Activated naive CD8-positive, alpha-beta T cell treated with anti-CD3 and anti-CD28 coated beads, Interleukin-2, amount 50 U/mL, for 24 hours (primary cell): ENCODE measurements around the gene KIRREL3.

ENCODE experiments used
- ATAC-seq: fragments of 150-1000 bp; cut with Tn5 transposase; one replicate; pipeline ENCODE4 v1.10.0; 2021
- DNase-seq: peaks from one replicate; pipeline ENCODE4 v3.0.0; 2021
- H3K27ac Mint-ChIP-seq: one replicate; pipeline ENCODE4 v1.8.0; 2021; ENCODE audit warnings: mild to moderate bottlenecking, mixed read lengths
- H3K27me3 Mint-ChIP-seq: one replicate; pipeline ENCODE4 v1.8.0; 2021; ENCODE audit warnings: mixed read lengths
- H3K36me3 Mint-ChIP-seq: one replicate; pipeline ENCODE4 v1.8.0; 2021; ENCODE audit warnings: low read depth, mixed read lengths
- H3K4me1 Mint-ChIP-seq: one replicate; pipeline ENCODE4 v1.8.0; 2021; ENCODE audit warnings: mixed read lengths
- H3K4me3 Mint-ChIP-seq: one replicate; pipeline ENCODE4 v1.8.0; 2021; ENCODE audit warnings: mild to moderate bottlenecking, moderate library complexity, mixed read lengths
- H3K9me3 Mint-ChIP-seq: one replicate; pipeline ENCODE4 v1.8.0; 2021; ENCODE audit warnings: mixed read lengths

Gene KIRREL3

GRCh38 chr11:126628450-126628789 lies 372.1 kb downstream of the KIRREL3 start:
- ATAC-seq (no peak), DNase-seq (no peak)
- no peak overlapping the region for H3K4me3 Mint-ChIP-seq
- H3K9me3 Mint-ChIP-seq: no peaks in the 10 kb centered on the region
- no peak overlapping the region for H3K27ac Mint-ChIP-seq
- H3K27me3 Mint-ChIP-seq: peaks cover 1% of the 10 kb centered on the region
- no peaks in the 10 kb centered on the region for H3K36me3 Mint-ChIP-seq
- H3K4me1 Mint-ChIP-seq: no peaks in the 10 kb centered on the region

DNA sequence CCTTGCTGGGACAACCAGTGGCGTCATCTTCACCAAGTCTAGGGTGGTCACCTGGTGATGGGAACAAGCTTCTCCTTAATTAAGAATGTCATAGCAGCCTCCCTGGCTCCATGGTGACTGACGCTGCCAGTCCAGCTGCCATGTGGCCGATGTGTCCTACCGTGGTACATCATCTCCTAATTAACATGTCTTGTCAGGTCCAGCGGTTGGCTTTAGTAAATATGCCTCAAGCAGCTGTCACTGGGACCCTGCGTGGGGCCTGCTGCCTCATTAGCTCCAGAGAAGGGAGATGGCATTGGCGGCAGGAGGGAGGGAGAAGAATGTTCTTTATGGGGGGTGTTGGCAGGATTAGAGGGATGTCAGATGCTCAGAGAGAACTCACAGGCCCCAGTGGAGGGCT lies 373.1 kb downstream of the KIRREL3 start:
- Mint-ChIP-seq H3K4me1 (no peaks in the 10 kb centered on the region), H3K27me3 (peaks cover 3% of the 10 kb centered on the region), H3K9me3 (no peaks in the 10 kb centered on the region), H3K36me3 (no peaks in the 10 kb centered on the region), H3K4me3 (no peak overlapping the region), H3K27ac (no peak overlapping the region)
- ATAC-seq (no peak), DNase-seq (no peak)

GRCh38 chr11:126624506-126624905 lies 376.1 kb downstream of the KIRREL3 start:
- Mint-ChIP-seq H3K27ac (no peak overlapping the region), H3K9me3 (no peaks in the 10 kb centered on the region), H3K4me3 (no peak overlapping the region), H3K36me3 (no peaks in the 10 kb centered on the region), H3K27me3 (peaks cover 7% of the 10 kb centered on the region), H3K4me1 (no peaks in the 10 kb centered on the region)
- no peak for ATAC-seq
- no peak for DNase-seq

GRCh38 chr11:126619516-126619915 lies 381.1 kb downstream of the KIRREL3 start:
- no peaks in the 10 kb centered on the region for H3K9me3 Mint-ChIP-seq

GRCh38 chr11:126615845-126616244 lies 384.7 kb downstream of the KIRREL3 start:
- Mint-ChIP-seq H3K36me3 (no peaks in the 10 kb centered on the region), H3K4me3 (no peak overlapping the region), H3K4me1 (no peaks in the 10 kb centered on the region), H3K27ac (no peak overlapping the region), H3K9me3 (no peaks in the 10 kb centered on the region), H3K27me3 (peaks cover 11% of the 10 kb centered on the region)
- ATAC-seq (no peak), DNase-seq (no peak)

More at GRCh38 chr11:126619516-126619915, 381.1 kb downstream of the KIRREL3 start:
- no peak for DNase-seq
- Mint-ChIP-seq H3K36me3 (no peaks in the 10 kb centered on the region), H3K27ac (no peak overlapping the region), H3K27me3 (peaks cover 13% of the 10 kb centered on the region), H3K4me1 (no peaks in the 10 kb centered on the region), H3K4me3 (no peak overlapping the region)
- no peak for ATAC-seq

- ATAC-seq: no peak
- H3K4me3 Mint-ChIP-seq: no peak overlapping the region
- H3K27me3 Mint-ChIP-seq: peaks cover 12% of the 10 kb centered on the region
- DNase-seq: no peak
- H3K4me1 Mint-ChIP-seq: no peaks in the 10 kb centered on the region
- no peaks in the 10 kb centered on the region for H3K36me3 Mint-ChIP-seq
- H3K27ac Mint-ChIP-seq: no peak overlapping the region
- no peaks in the 10 kb centered on the region for H3K9me3 Mint-ChIP-seq
Observed at GRCh38 chr11:126613272-126613671, 387.3 kb downstream of the KIRREL3 start.

DNA sequence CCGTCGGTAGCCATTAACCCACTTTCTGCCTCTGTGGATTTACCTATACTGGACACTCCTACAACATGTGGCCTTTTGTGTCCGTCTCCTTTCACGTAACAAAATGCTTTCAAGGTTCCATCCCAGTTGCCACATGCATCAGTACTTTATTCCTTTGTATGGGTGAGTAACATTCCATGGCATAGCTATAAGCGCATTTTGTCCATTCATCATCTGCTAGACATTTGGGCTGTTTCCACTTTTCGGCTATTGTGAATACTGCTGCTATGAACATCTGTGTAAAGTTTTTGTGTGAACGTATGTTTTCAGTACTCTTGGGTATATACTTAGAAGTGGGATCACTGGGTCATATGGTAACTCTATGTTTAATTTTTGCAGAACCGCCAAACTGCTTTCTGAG lies 387.9 kb downstream of the KIRREL3 start:
- H3K4me3 Mint-ChIP-seq: no peak overlapping the region

GRCh38 chr11:126611438-126611837 lies 389.1 kb downstream of the KIRREL3 start:
- Mint-ChIP-seq H3K27me3 (peaks cover 14% of the 10 kb centered on the region), H3K4me1 (peaks cover 3% of the 10 kb centered on the region), H3K4me3 (no peak overlapping the region), H3K27ac (no peak overlapping the region), H3K9me3 (no peaks in the 10 kb centered on the region), H3K36me3 (no peaks in the 10 kb centered on the region)
- no peak for DNase-seq
- ATAC-seq: no peak

More for the DNA sequence above, 387.9 kb downstream of the KIRREL3 start:
- no peaks in the 10 kb centered on the region for H3K4me1 Mint-ChIP-seq
- no peak overlapping the region for H3K27ac Mint-ChIP-seq
- H3K9me3 Mint-ChIP-seq: no peaks in the 10 kb centered on the region
- H3K27me3 Mint-ChIP-seq: peaks cover 12% of the 10 kb centered on the region
- no peaks in the 10 kb centered on the region for H3K36me3 Mint-ChIP-seq
- ATAC-seq: no peak
- DNase-seq: no peak

- DNase-seq (no peak), ATAC-seq (no peak)
- no peak overlapping the region for H3K27ac Mint-ChIP-seq
- no peaks in the 10 kb centered on the region for H3K36me3 Mint-ChIP-seq
- H3K27me3 Mint-ChIP-seq: peaks cover 18% of the 10 kb centered on the region
- peaks cover 3% of the 10 kb centered on the region for H3K4me1 Mint-ChIP-seq
- no peak overlapping the region for H3K4me3 Mint-ChIP-seq
- no peaks in the 10 kb centered on the region for H3K9me3 Mint-ChIP-seq
Observed at GRCh38 chr11:126608658-126609057, 391.9 kb downstream of the KIRREL3 start.

DNA sequence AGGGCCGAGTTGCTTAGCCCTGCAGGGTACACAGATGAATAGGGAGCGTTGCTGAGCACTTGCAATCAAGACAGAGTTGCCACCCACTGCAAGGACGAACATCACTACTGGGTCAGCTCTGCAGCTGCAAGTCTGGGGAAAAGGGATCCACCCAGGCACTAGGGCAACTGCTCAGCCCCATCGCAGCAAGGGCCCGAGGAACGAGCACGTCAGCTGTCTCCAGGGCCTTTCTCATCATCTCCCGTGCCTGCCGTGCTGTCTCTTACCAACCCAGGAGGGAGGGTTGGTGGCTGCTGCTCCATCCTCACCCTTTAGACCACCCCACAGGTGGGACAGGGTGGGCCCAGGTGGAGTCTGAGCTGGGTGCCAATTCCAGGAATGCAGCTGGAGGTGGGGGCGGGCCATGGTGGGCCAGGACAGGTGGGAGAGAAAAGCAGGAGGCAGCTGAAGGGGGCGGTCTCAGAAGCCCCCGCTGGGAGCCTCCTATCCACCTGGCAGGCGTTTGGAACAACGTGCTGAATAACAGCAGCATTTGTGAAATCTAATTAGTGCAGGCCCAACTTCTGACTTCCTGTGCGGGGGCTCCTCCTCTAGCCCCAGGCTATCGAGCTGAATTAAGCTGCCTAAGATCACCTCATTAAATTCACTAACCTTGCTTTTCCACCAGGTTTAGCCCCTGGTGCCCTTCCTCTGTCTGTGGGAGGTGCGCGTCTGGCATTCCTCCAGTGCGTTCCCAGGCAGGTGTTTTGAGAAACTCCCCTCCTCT lies 392.6 kb downstream of the KIRREL3 start:
- no peaks in the 10 kb centered on the region for H3K9me3 Mint-ChIP-seq
- peaks cover 15% of the 10 kb centered on the region for H3K27me3 Mint-ChIP-seq
- peaks cover 3% of the 10 kb centered on the region for H3K4me1 Mint-ChIP-seq
- H3K4me3 Mint-ChIP-seq: no peak overlapping the region
- ATAC-seq (peak; percentile 16), DNase-seq (no peak)
- H3K36me3 Mint-ChIP-seq: no peaks in the 10 kb centered on the region
- no peak overlapping the region for H3K27ac Mint-ChIP-seq

GRCh38 chr11:126607374-126607773 lies 393.2 kb downstream of the KIRREL3 start:
- DNase-seq (peak; percentile 9), ATAC-seq (no peak)
- H3K27ac Mint-ChIP-seq: no peak overlapping the region
- no peaks in the 10 kb centered on the region for H3K9me3 Mint-ChIP-seq
- H3K36me3 Mint-ChIP-seq: no peaks in the 10 kb centered on the region
- peaks cover 18% of the 10 kb centered on the region for H3K27me3 Mint-ChIP-seq
- peaks cover 3% of the 10 kb centered on the region for H3K4me1 Mint-ChIP-seq
- no peak overlapping the region for H3K4me3 Mint-ChIP-seq

GRCh38 chr11:126606484-126606883 lies 394.1 kb downstream of the KIRREL3 start:
- H3K9me3 Mint-ChIP-seq: no peaks in the 10 kb centered on the region

DNA sequence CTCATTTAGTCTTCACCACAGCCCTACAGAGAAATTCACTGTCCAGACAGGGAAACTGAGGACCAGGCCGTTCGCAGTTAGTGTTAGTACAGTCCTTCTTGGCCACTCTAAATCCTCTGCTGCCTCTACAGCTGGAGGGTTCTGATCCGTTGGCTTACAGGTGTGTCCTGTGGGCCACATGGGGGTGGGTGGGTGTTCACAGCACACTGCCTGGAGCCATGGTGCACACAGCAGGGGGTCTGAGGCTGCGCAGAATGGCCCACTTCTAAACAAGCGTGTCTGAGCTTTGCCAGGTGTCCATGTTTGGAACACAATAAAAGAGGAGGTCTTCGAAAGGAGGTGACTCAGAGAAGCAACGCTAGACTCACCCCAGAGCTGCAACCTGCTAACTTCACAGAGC lies 396.1 kb downstream of the KIRREL3 start:
- Mint-ChIP-seq H3K27me3 (peaks cover 24% of the 10 kb centered on the region), H3K36me3 (no peaks in the 10 kb centered on the region)
- ATAC-seq: no peak

More at GRCh38 chr11:126606484-126606883, 394.1 kb downstream of the KIRREL3 start:
- no peak overlapping the region for H3K27ac Mint-ChIP-seq
- H3K4me3 Mint-ChIP-seq: no peak overlapping the region
- H3K36me3 Mint-ChIP-seq: no peaks in the 10 kb centered on the region
- DNase-seq (no peak), ATAC-seq (no peak)
- H3K27me3 Mint-ChIP-seq: peaks cover 23% of the 10 kb centered on the region
- H3K4me1 Mint-ChIP-seq: peaks cover 3% of the 10 kb centered on the region

DNA sequence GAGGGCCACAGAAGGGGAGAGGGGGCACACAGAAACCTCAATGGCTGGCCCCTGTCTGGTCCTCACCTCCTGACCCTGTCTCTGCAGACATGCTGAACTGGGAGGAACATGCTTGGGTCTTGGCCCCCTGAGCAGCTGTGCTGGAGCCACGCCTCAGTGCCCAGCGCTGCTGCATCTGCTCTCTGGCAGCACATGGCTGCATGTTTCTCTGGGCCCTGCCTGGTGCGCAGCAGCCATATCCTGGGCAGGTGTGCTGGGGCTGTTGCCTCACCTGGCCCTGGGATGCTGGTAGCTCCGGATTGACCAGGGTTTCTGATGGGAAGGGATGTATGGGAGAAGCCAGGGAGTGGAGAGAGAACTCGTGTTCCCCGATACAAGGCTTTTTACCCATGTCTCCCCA lies 397.1 kb downstream of the KIRREL3 start:
- H3K4me1 Mint-ChIP-seq: peaks cover 3% of the 10 kb centered on the region
- ATAC-seq: no peak
- DNase-seq: no peak
- H3K9me3 Mint-ChIP-seq: no peaks in the 10 kb centered on the region
- no peak overlapping the region for H3K27ac Mint-ChIP-seq
- H3K27me3 Mint-ChIP-seq: peaks cover 23% of the 10 kb centered on the region
- no peaks in the 10 kb centered on the region for H3K36me3 Mint-ChIP-seq
- H3K4me3 Mint-ChIP-seq: no peak overlapping the region

More for the DNA sequence above, 396.1 kb downstream of the KIRREL3 start:
- no peak overlapping the region for H3K4me3 Mint-ChIP-seq
- no peaks in the 10 kb centered on the region for H3K9me3 Mint-ChIP-seq
- H3K27ac Mint-ChIP-seq: no peak overlapping the region
- no peak for DNase-seq
- H3K4me1 Mint-ChIP-seq: peaks cover 3% of the 10 kb centered on the region

- Mint-ChIP-seq H3K4me3 (no peak overlapping the region), H3K27ac (no peak overlapping the region), H3K9me3 (no peaks in the 10 kb centered on the region), H3K36me3 (no peaks in the 10 kb centered on the region), H3K27me3 (peaks cover 22% of the 10 kb centered on the region), H3K4me1 (peaks cover 3% of the 10 kb centered on the region)
- no peak for DNase-seq
- no peak for ATAC-seq
Observed at GRCh38 chr11:126602993-126603392, 397.6 kb downstream of the KIRREL3 start.
